MM.1S (cell line): ENCODE measurements around the gene HYKK.
A peak's percentile ranks its signal among the peaks of the same experiment; 100 is the strongest.

ENCODE experiments used
- DNase-seq: peaks from one replicate; pipeline ENCODE4 v3.0.0-alpha.2; 2015
- H2AFZ ChIP-seq: fragments of 300-600 bp; sonication (generic); 2 replicates; pipeline ENCODE4 v1.6.0; 2016; ENCODE audit warnings: antibody characterized with exemption, low read length
- H3F3A ChIP-seq: fragments of 300-600 bp; sonication (generic); 2 replicates; pipeline ENCODE4 v1.6.1; 2016; ENCODE audit warnings: mild to moderate bottlenecking, antibody characterized with exemption, low read length, moderate library complexity, mixed read lengths; ENCODE audit not compliant: insufficient read depth
- H3K27ac ChIP-seq: fragments of 300-600 bp; sonication (generic); 2 replicates; pipeline ENCODE4 v1.5.1; 2016; ENCODE audit warnings: mild to moderate bottlenecking, low read length
- H3K27me3 ChIP-seq: fragments of 300-600 bp; sonication (generic); replicated peaks from 2 replicates; pipeline ENCODE4 v1.6.0; 2016; ENCODE audit warnings: low read length; ENCODE audit not compliant: insufficient read depth
- H3K36me3 ChIP-seq: fragments of 300-600 bp; sonication (generic); replicated peaks from 2 replicates; pipeline ENCODE4 v1.6.1; 2016; ENCODE audit warnings: mild to moderate bottlenecking, low read length, mixed read lengths; ENCODE audit not compliant: insufficient read depth
- H3K4me1 ChIP-seq: fragments of 300-600 bp; sonication (generic); 2 replicates; pipeline ENCODE4 v1.6.1; 2016; ENCODE audit warnings: low read length, mixed read lengths
- H3K4me2 ChIP-seq: fragments of 300-600 bp; sonication (generic); 2 replicates; pipeline ENCODE4 v1.6.0; 2016; ENCODE audit warnings: low read depth, low read length
- H3K4me3 ChIP-seq: fragments of 300-600 bp; sonication (generic); 2 replicates; pipeline ENCODE4 v1.5.1; 2016; ENCODE audit warnings: low read length, mixed read lengths
- H3K79me2 ChIP-seq: fragments of 300-600 bp; sonication (generic); 2 replicates; pipeline ENCODE4 v1.6.1; 2016; ENCODE audit warnings: mixed run types, low read length, mixed read lengths
- H3K9ac ChIP-seq: fragments of 300-600 bp; sonication (generic); 2 replicates; pipeline ENCODE4 v1.6.1; 2016; ENCODE audit warnings: low read length, mixed read lengths
- H3K9me2 ChIP-seq: fragments of 300-600 bp; sonication (generic); replicated peaks from 2 replicates; pipeline ENCODE4 v1.6.1; 2016; ENCODE audit warnings: mild to moderate bottlenecking, low read length, mixed read lengths; ENCODE audit not compliant: insufficient read depth
- H3K9me3 ChIP-seq: fragments of 300-600 bp; sonication (generic); replicated peaks from 2 replicates; pipeline ENCODE4 v1.6.1; 2016; ENCODE audit warnings: mild to moderate bottlenecking, low read length, mixed read lengths; ENCODE audit not compliant: insufficient read depth
- H4K20me1 ChIP-seq: fragments of 300-600 bp; sonication (generic); 2 replicates; pipeline ENCODE4 v1.6.1; 2016; ENCODE audit warnings: mild to moderate bottlenecking, low read length, moderate library complexity, mixed read lengths; ENCODE audit not compliant: insufficient read depth
- CTCF ChIP-seq: fragments of 300-600 bp; sonication (generic); IDR thresholded peaks from 2 replicates; pipeline ENCODE4 v1.5.1; 2016; ENCODE audit warnings: antibody characterized with exemption, low read length, mixed read lengths
- EZH2 ChIP-seq: fragments of 300-600 bp; sonication (generic); optimal IDR thresholded peaks from 2 replicates; pipeline ENCODE3; 2017; ENCODE audit warnings: low read depth, mild to moderate bottlenecking, antibody characterized with exemption, low read length, mixed read lengths
- EZH2phosphoT487 ChIP-seq: fragments of 300-600 bp; sonication (generic); IDR thresholded peaks from 2 replicates; pipeline ENCODE4 v1.6.1; 2018; ENCODE audit warnings: antibody characterized with exemption, low read length

Gene HYKK

GRCh38 chr15:78542647-78543046 lies 35.3 kb downstream of the HYKK start:
- no peaks in the 10 kb centered on the region for H4K20me1 ChIP-seq
- peaks cover 23% of the 10 kb centered on the region; the same call in 1 of the 2 replicates for H3K36me3 ChIP-seq
- H3K9me2 ChIP-seq = no peaks in the 10 kb centered on the region
- no peaks in the 10 kb centered on the region for H3K27me3 ChIP-seq
- H3F3A ChIP-seq = peaks cover 29% of the 10 kb centered on the region
- 0 out of 2 replicates have a peak overlapping the region, but pooled peaks have one; percentile 73 for H3K4me2 ChIP-seq
- H3K4me3 ChIP-seq = no peak overlapping the region
- no peaks in the 10 kb centered on the region for H3K9me3 ChIP-seq
- H3K4me1 ChIP-seq = peaks cover 11% of the 10 kb centered on the region
- no peak overlapping the region for H2AFZ ChIP-seq
- TF ChIP-seq EZH2phosphoT487 (no peak), EZH2 (no peak), CTCF (no peak)
- no peak overlapping the region for H3K27ac ChIP-seq
- H3K79me2 ChIP-seq = peaks cover 61% of the 10 kb centered on the region
- DNase-seq = no peak
- no peak overlapping the region for H3K9ac ChIP-seq

- H3K4me2 ChIP-seq = no peak overlapping the region
- DNase-seq = no peak
- no peaks in the 10 kb centered on the region for H3K27me3 ChIP-seq
- H3K9ac ChIP-seq = no peak overlapping the region
- no peak overlapping the region for H3K4me3 ChIP-seq
- H2AFZ ChIP-seq = no peak overlapping the region
- H3F3A ChIP-seq = peaks cover 30% of the 10 kb centered on the region
- H3K79me2 ChIP-seq = peaks cover 16% of the 10 kb centered on the region
- TF ChIP-seq CTCF (no peak), EZH2phosphoT487 (no peak), EZH2 (no peak)
- H3K27ac ChIP-seq = no peak overlapping the region; the same call in 1 of the 2 replicates
- peaks cover 34% of the 10 kb centered on the region for H3K4me1 ChIP-seq
- no peaks in the 10 kb centered on the region for H3K9me3 ChIP-seq
- H3K36me3 ChIP-seq = peaks cover 18% of the 10 kb centered on the region; the same call in 1 of the 2 replicates
- H3K9me2 ChIP-seq = no peaks in the 10 kb centered on the region
- H4K20me1 ChIP-seq = no peaks in the 10 kb centered on the region
Measured at GRCh38 chr15:78550194-78550593, 42.8 kb downstream of the HYKK start.

DNA sequence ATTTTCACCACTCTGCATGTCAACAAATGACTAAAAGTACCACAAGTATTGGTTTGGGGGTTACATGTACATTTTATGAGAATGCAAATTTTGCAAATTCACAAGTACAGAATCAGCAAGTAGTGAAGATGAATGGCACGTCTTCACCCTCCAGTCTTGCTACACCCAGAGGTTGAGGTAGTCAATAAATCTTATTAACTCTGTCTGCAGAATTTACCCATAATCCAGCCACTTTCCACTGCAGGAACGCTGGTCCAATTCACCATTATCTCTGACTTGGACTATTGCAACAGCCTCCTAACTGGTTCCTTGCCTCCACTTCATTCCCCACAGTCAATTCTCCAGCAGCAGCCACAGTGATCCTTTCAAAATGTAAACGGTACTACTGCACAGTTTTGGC lies 43.4 kb downstream of the HYKK start:
- TF ChIP-seq CTCF (no peak), EZH2phosphoT487 (no peak), EZH2 (no peak)
- Histone ChIP-seq H3F3A (peaks cover 29% of the 10 kb centered on the region), H3K36me3 (peaks cover 11% of the 10 kb centered on the region; the same call in 1 of the 2 replicates), H3K4me3 (no peak overlapping the region), H3K9me3 (no peaks in the 10 kb centered on the region), H3K27me3 (no peaks in the 10 kb centered on the region), H3K4me1 (peaks cover 34% of the 10 kb centered on the region), H3K79me2 (peaks cover 9% of the 10 kb centered on the region), H3K9ac (0 out of 2 replicates have a peak overlapping the region, but pooled peaks have one; percentile 36), H3K27ac (peak overlapping the region; percentile 65), H4K20me1 (no peaks in the 10 kb centered on the region), H3K4me2 (peak overlapping the region; percentile 60), H2AFZ (no peak overlapping the region), H3K9me2 (no peaks in the 10 kb centered on the region)
- no peak for DNase-seq
